NCI-H2029 (cell line): ENCODE measurements around the gene CDC6.

Source experiments
- DNase-seq: peaks from one replicate; lab custom pipeline; 2025; lab: John Stamatoyannopoulos, UW

The CDC6 gene

GRCh38 chr17:40311575-40311974, 23.9 kb downstream of the CDC6 start:
- DNase-seq, result peak; percentile 24

GRCh38 chr17:40312131-40312731, 24.6 kb downstream of the CDC6 start:
- no peak for DNase-seq

GRCh38 chr17:40312893-40313667, 25.4 kb downstream of the CDC6 start:
- DNase-seq, result no peak

GRCh38 chr17:40313668-40314583, 26.2 kb downstream of the CDC6 start:
- peak; percentile 41 for DNase-seq

GRCh38 chr17:40314584-40314956, 26.9 kb downstream of the CDC6 start:
- DNase-seq, result peak; percentile 96

- DNase-seq, result no peak
Observed at GRCh38 chr17:40315206-40315605, 27.5 kb downstream of the CDC6 start.

- no peak for DNase-seq
Observed at GRCh38 chr17:40315678-40316570, 28.2 kb downstream of the CDC6 start.

- peak; percentile 59 for DNase-seq
Observed at GRCh38 chr17:40316571-40317344, 29.1 kb downstream of the CDC6 start.

GRCh38 chr17:40317345-40317873, 29.7 kb downstream of the CDC6 start:
- no peak for DNase-seq

GRCh38 chr17:40317880-40318829, 30.5 kb downstream of the CDC6 start:
- peak; percentile 92 for DNase-seq

GRCh38 chr17:40318830-40319391, 31.2 kb downstream of the CDC6 start:
- DNase-seq, result no peak

GRCh38 chr17:40319651-40320540, 32.2 kb downstream of the CDC6 start:
- no peak for DNase-seq

- no peak for DNase-seq
Observed at GRCh38 chr17:40320756-40321523, 33.3 kb downstream of the CDC6 start.

GRCh38 chr17:40321524-40321929, 33.8 kb downstream of the CDC6 start:
- no peak for DNase-seq

- no peak for DNase-seq
Observed at GRCh38 chr17:40321961-40322357, 34.3 kb downstream of the CDC6 start.

- DNase-seq, result peak; percentile 23
Observed at GRCh38 chr17:40322358-40323315, 35.0 kb downstream of the CDC6 start.
